ENCODE data around the gene R3HDM1. TPM values are rescaled to one million over a fixed set of nuclear protein-coding genes. Genes with fewer than 3 reads are reported as not detected.
"Not testable (repeated sequence)": the region's sequence is repeated elsewhere in the genome, so short reads cannot be mapped to it uniquely, and the experiment has no call there.

R3HDM1 gene
- total RNA-seq, 1 experiment from 2014 or later: 52.5 TPM

GRCh38 chr2:135600915-135601314, 69.6 kb downstream of the R3HDM1 start:
- no peaks in the 10 kb centered on the region for H3K9me3 ChIP-seq (replicated peaks)
- no peaks in the 10 kb centered on the region for H3K27me3 ChIP-seq
- H3K27ac ChIP-seq: no peak overlapping the region
- DNase-seq: no peak
- H3K4me1 ChIP-seq: no peaks in the 10 kb centered on the region
- peaks cover 19% of the 10 kb centered on the region for H3K36me3 ChIP-seq
- H3K4me3 ChIP-seq: no peak overlapping the region

GRCh38 chr2:135603543-135603942, 72.3 kb downstream of the R3HDM1 start:
- no peaks in the 10 kb centered on the region for H3K9me3 ChIP-seq (replicated peaks)
- H3K27me3 ChIP-seq: no peaks in the 10 kb centered on the region
- no peaks in the 10 kb centered on the region for H3K4me1 ChIP-seq
- no peak overlapping the region for H3K4me3 ChIP-seq
- H3K27ac ChIP-seq: no peak overlapping the region
- DNase-seq: no peak
- peaks cover 25% of the 10 kb centered on the region for H3K36me3 ChIP-seq

GRCh38 chr2:135607561-135607960, 76.3 kb downstream of the R3HDM1 start:
- H3K27ac ChIP-seq: no peak overlapping the region
- DNase-seq: no peak

GRCh38 chr2:135612319-135612718, 81.0 kb downstream of the R3HDM1 start:
- H3K9me3 ChIP-seq (replicated peaks): no peaks in the 10 kb centered on the region
- H3K36me3 ChIP-seq: peaks cover 12% of the 10 kb centered on the region
- no peaks in the 10 kb centered on the region for H3K4me1 ChIP-seq
- DNase-seq: no peak
- H3K27ac ChIP-seq: no peak overlapping the region
- no peak overlapping the region for H3K4me3 ChIP-seq
- H3K27me3 ChIP-seq: no peaks in the 10 kb centered on the region

More at GRCh38 chr2:135607561-135607960, 76.3 kb downstream of the R3HDM1 start:
- Histone ChIP-seq H3K4me1 (no peaks in the 10 kb centered on the region), H3K27me3 (no peaks in the 10 kb centered on the region), H3K36me3 (peaks cover 29% of the 10 kb centered on the region), H3K4me3 (no peak overlapping the region), H3K9me3 (replicated peaks) (no peaks in the 10 kb centered on the region)

GRCh38 chr2:135615404-135615803, 84.1 kb downstream of the R3HDM1 start:
- DNase-seq: no peak
- 0 out of 2 replicates have a peak, but pooled peaks cover 4% of the 10 kb centered on the region for H3K36me3 ChIP-seq
- H3K27me3 ChIP-seq: no peaks in the 10 kb centered on the region
- no peak overlapping the region for H3K27ac ChIP-seq
- H3K4me3 ChIP-seq: no peak overlapping the region
- H3K4me1 ChIP-seq: no peaks in the 10 kb centered on the region
- H3K9me3 ChIP-seq (replicated peaks): no peaks in the 10 kb centered on the region

- Histone ChIP-seq H3K4me1 (no peaks in the 10 kb centered on the region), H3K27me3 (no peaks in the 10 kb centered on the region), H3K27ac (no peak overlapping the region), H3K4me3 (no peak overlapping the region), H3K36me3 (peaks cover 7% of the 10 kb centered on the region), H3K9me3 (replicated peaks) (no peaks in the 10 kb centered on the region)
- DNase-seq: no peak
Observed at GRCh38 chr2:135617501-135618015, 86.3 kb downstream of the R3HDM1 start.

- H3K36me3 ChIP-seq: peaks cover 16% of the 10 kb centered on the region
- H3K4me1 ChIP-seq: no peaks in the 10 kb centered on the region
- no peaks in the 10 kb centered on the region for H3K9me3 ChIP-seq (replicated peaks)
- H3K27ac ChIP-seq: no peak overlapping the region
- no peak overlapping the region for H3K4me3 ChIP-seq
- no peak for DNase-seq
- H3K27me3 ChIP-seq: no peaks in the 10 kb centered on the region
Observed at GRCh38 chr2:135620198-135620597, 88.9 kb downstream of the R3HDM1 start.

GRCh38 chr2:135629520-135629919, 98.2 kb downstream of the R3HDM1 start:
- Histone ChIP-seq H3K27me3 (no peaks in the 10 kb centered on the region), H3K27ac (no peak overlapping the region), H3K9me3 (replicated peaks) (no peaks in the 10 kb centered on the region), H3K4me1 (no peaks in the 10 kb centered on the region), H3K4me3 (no peak overlapping the region), H3K36me3 (peaks cover 19% of the 10 kb centered on the region)
- DNase-seq: no peak

- H3K4me3 ChIP-seq; H3K4me1 ChIP-seq; H3K27ac ChIP-seq; H3K9me3 ChIP-seq (replicated peaks); DNase-seq; H3K27me3 ChIP-seq: not testable (repeated sequence)
- H3K36me3 ChIP-seq: peaks cover 23% of the 10 kb centered on the region
Observed at GRCh38 chr2:135630034-135630433, 98.8 kb downstream of the R3HDM1 start.

GRCh38 chr2:135630488-135630887, 99.2 kb downstream of the R3HDM1 start:
- no peak overlapping the region for H3K27ac ChIP-seq
- H3K36me3 ChIP-seq: peaks cover 25% of the 10 kb centered on the region
- H3K9me3 ChIP-seq (replicated peaks): no peaks in the 10 kb centered on the region
- H3K4me3 ChIP-seq: no peak overlapping the region
- DNase-seq: no peak
- no peaks in the 10 kb centered on the region for H3K4me1 ChIP-seq
- H3K27me3 ChIP-seq: no peaks in the 10 kb centered on the region

- H3K36me3 ChIP-seq: peaks cover 40% of the 10 kb centered on the region
- no peak overlapping the region for H3K4me3 ChIP-seq
- H3K27ac ChIP-seq: no peak overlapping the region
Observed at GRCh38 chr2:135633582-135633981, 102.3 kb downstream of the R3HDM1 start.

GRCh38 chr2:135635212-135635835, 104.0 kb downstream of the R3HDM1 start:
- H3K36me3 ChIP-seq: peaks cover 48% of the 10 kb centered on the region
- no peak for DNase-seq
- H3K27me3 ChIP-seq: no peaks in the 10 kb centered on the region
- no peaks in the 10 kb centered on the region for H3K4me1 ChIP-seq
- H3K27ac ChIP-seq: no peak overlapping the region
- H3K4me3 ChIP-seq: no peak overlapping the region
- no peaks in the 10 kb centered on the region for H3K9me3 ChIP-seq (replicated peaks)

More at GRCh38 chr2:135633582-135633981, 102.3 kb downstream of the R3HDM1 start:
- no peaks in the 10 kb centered on the region for H3K9me3 ChIP-seq (replicated peaks)
- no peaks in the 10 kb centered on the region for H3K4me1 ChIP-seq
- no peaks in the 10 kb centered on the region for H3K27me3 ChIP-seq
- DNase-seq: no peak

- DNase-seq: no peak
- Histone ChIP-seq H3K4me3 (no peak overlapping the region), H3K27me3 (no peaks in the 10 kb centered on the region), H3K36me3 (peaks cover 44% of the 10 kb centered on the region), H3K4me1 (no peaks in the 10 kb centered on the region), H3K9me3 (replicated peaks) (no peaks in the 10 kb centered on the region), H3K27ac (no peak overlapping the region)
Observed at GRCh38 chr2:135636982-135637381, 105.7 kb downstream of the R3HDM1 start.

GRCh38 chr2:135637456-135638087, 106.3 kb downstream of the R3HDM1 start:
- DNase-seq: no peak
- Histone ChIP-seq H3K27me3 (no peaks in the 10 kb centered on the region), H3K4me3 (no peak overlapping the region), H3K4me1 (no peaks in the 10 kb centered on the region), H3K36me3 (peaks cover 39% of the 10 kb centered on the region), H3K9me3 (replicated peaks) (no peaks in the 10 kb centered on the region), H3K27ac (no peak overlapping the region)

GRCh38 chr2:135638825-135639224, 107.5 kb downstream of the R3HDM1 start:
- H3K9me3 ChIP-seq (replicated peaks): no peaks in the 10 kb centered on the region
- no peaks in the 10 kb centered on the region for H3K27me3 ChIP-seq
- peak in 1 of 2 experiments; percentile 9 for DNase-seq
- no peak overlapping the region for H3K4me3 ChIP-seq
- no peak overlapping the region for H3K27ac ChIP-seq
- H3K4me1 ChIP-seq: no peaks in the 10 kb centered on the region
- peaks cover 37% of the 10 kb centered on the region for H3K36me3 ChIP-seq

Measured in SJCRH30 (cell line).